SJCRH30 (cell line): ENCODE data around the gene WDR27. TPM values are rescaled to one million over a fixed set of nuclear protein-coding genes. Genes with fewer than 3 reads are reported as not detected.

Experiments
- DNase-seq, 2 experiments: peaks; one replicate each; pipeline ENCODE4 v3.0.0-alpha.2; 2015 to 2020
- H3K27ac ChIP-seq: fragments of 250-450 bp; sonication (Bioruptor Pico); 2 replicates; pipeline ENCODE4 v1.5.1; 2020; ENCODE audit warnings: mild to moderate bottlenecking, moderate library complexity
- H3K27me3 ChIP-seq: fragments of 250-450 bp; sonication (Bioruptor Pico); 2 replicates; pipeline ENCODE4 v1.5.1; 2020; ENCODE audit warnings: mild to moderate bottlenecking, moderate library complexity
- H3K36me3 ChIP-seq: fragments of 250-450 bp; sonication (Bioruptor Pico); 2 replicates; pipeline ENCODE4 v1.5.1; 2020; ENCODE audit warnings: mild to moderate bottlenecking, moderate library complexity
- H3K4me1 ChIP-seq: fragments of 250-450 bp; sonication (Bioruptor Pico); 2 replicates; pipeline ENCODE4 v1.5.1; 2020; ENCODE audit warnings: mild to moderate bottlenecking, moderate library complexity
- H3K4me3 ChIP-seq: fragments of 250-450 bp; sonication (Bioruptor Pico); 2 replicates; pipeline ENCODE4 v1.5.1; 2020; ENCODE audit warnings: mild to moderate bottlenecking, moderate library complexity
- H3K9me3 ChIP-seq: fragments of 250-450 bp; sonication (Bioruptor Pico); replicated peaks from 2 replicates; pipeline ENCODE4 v1.5.1; 2020; ENCODE audit warnings: mild to moderate bottlenecking, moderate library complexity
- total RNA-seq: library from RNA; depleted of rRNA; stranded (reverse); fragments of >200 nt; shearing (Covaris generic); gene quantifications from 2 replicates; pipeline ENCODE4 v1.2.3, GENCODE V29; 2014; rRNA removed

Gene WDR27
- total RNA-seq, 1 experiment from 2014 or later = 38.1 TPM

- Histone ChIP-seq H3K36me3 (0 out of 2 replicates have a peak, but pooled peaks cover 3% of the 10 kb centered on the region), H3K4me3 (no peak overlapping the region), H3K9me3 (no peaks in the 10 kb centered on the region; the same call in 1 of the 2 replicates), H3K27ac (no peak overlapping the region), H3K4me1 (no peaks in the 10 kb centered on the region), H3K27me3 (no peaks in the 10 kb centered on the region)
- no peak for DNase-seq
These were observed 290.1 kb downstream of the WDR27 start for GRCh38 chr6:169411722-169412121.

GRCh38 chr6:169411296-169411695 lies 290.5 kb downstream of the WDR27 start:
- Histone ChIP-seq H3K4me3 (no peak overlapping the region), H3K9me3 (no peaks in the 10 kb centered on the region; the same call in 1 of the 2 replicates), H3K27me3 (no peaks in the 10 kb centered on the region), H3K36me3 (0 out of 2 replicates have a peak, but pooled peaks cover 3% of the 10 kb centered on the region), H3K4me1 (no peaks in the 10 kb centered on the region), H3K27ac (no peak overlapping the region)
- no peak for DNase-seq

GRCh38 chr6:169409742-169410312 lies 292.0 kb downstream of the WDR27 start:
- Histone ChIP-seq H3K9me3 (no peaks in the 10 kb centered on the region; the same call in 1 of the 2 replicates), H3K36me3 (no peaks in the 10 kb centered on the region), H3K4me1 (no peaks in the 10 kb centered on the region), H3K27ac (no peak overlapping the region), H3K4me3 (no peak overlapping the region), H3K27me3 (no peaks in the 10 kb centered on the region)
- no peak for DNase-seq

- no peak for DNase-seq
- no peaks in the 10 kb centered on the region for H3K27me3 ChIP-seq
- H3K9me3 ChIP-seq = no peaks in the 10 kb centered on the region
- H3K36me3 ChIP-seq = no peaks in the 10 kb centered on the region
- no peak overlapping the region for H3K4me3 ChIP-seq
- H3K27ac ChIP-seq = no peak overlapping the region
- H3K4me1 ChIP-seq = no peaks in the 10 kb centered on the region
These were observed 294.5 kb downstream of the WDR27 start for GRCh38 chr6:169407325-169407724.

Other genes with a start within 250 kb of the WDR27 start
- gene C6orf120, start 97 bp upstream of the WDR27 start, total RNA-seq = 30.0 and 30.8 TPM in 2 replicates
- gene PHF10, start 22.5 kb upstream of the WDR27 start, total RNA-seq = 55.7 and 65.2 TPM in 2 replicates
- gene DYNLT2, start 49.5 kb upstream of the WDR27 start, total RNA-seq = 1.9 and 4.3 TPM in 2 replicates
- 12.3 and 24.6 TPM in 2 replicates for gene ERMARD, start 49.6 kb upstream of the WDR27 start, total RNA-seq